HG03045 (cell line): ENCODE results near the gene SSUH2.

Experiments used
- ATAC-seq: cut with Tn5 transposase; IDR thresholded peaks from one replicate; pipeline ENCODE4 v1.9.1; 2021; ENCODE audit warnings: mild to moderate bottlenecking, moderate library complexity; ENCODE audit not compliant: unreplicated experiment

SSUH2 gene

GRCh38 chr3:8618950-8619349, 25.6 kb downstream of the SSUH2 start:
- ATAC-seq = no peak

GRCh38 chr3:8617921-8618320, 26.7 kb downstream of the SSUH2 start:
- no peak for ATAC-seq

DNA sequence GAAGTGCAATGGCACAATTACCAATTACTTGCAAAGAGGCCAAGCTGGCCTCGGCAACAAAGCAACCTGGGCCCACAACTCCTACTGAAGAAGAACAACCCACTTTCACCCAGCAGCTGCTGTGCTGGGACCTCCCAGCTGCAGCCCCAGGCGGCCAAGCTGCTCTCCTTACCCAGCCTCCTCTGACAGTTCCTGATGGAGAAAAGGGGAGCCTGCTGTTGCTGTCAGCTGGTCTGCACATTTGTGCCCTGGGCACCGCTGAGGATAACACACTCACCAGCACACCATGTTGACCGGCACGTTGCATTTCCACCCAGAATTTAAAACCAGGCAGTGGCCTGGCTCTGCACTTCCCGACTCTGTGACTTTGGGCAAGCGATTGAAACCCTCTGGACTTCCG, 33.6 kb downstream of the SSUH2 start:
- no peak for ATAC-seq

DNA sequence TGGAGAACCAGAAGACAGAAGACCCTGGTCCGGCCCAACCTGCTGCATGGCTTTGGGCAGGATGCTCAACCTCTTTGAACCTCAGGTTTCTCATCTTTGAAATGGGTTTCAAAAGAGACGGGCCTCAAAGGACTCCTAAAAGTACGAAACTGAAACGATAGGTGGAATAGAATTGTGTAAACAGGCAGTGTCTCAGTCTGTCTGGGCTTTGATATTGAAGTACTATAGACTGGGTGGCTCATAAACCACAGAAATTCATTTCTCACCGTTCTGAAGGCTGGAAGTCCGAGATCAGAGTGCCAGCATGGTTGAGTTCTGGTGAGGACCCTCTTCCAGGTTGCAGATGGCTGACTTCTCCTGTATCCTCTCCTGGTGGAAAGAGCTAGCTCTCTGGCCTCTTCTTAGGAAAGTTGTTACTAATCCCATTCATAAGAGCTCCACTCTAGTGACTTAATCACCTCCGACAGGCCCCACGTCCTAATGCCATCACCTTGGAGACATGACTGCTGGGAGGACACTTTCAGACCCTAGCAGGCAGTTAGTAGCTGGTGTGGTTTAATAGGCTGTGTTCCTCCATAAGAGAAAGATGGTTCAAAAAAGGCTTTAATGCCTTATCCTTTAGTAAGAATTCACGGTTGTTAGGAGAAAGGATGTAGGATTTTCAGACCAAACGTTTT, 35.7 kb downstream of the SSUH2 start:
- ATAC-seq = no peak

- no peak for ATAC-seq
These were observed 36.4 kb downstream of the SSUH2 start for GRCh38 chr3:8608041-8608790.

DNA sequence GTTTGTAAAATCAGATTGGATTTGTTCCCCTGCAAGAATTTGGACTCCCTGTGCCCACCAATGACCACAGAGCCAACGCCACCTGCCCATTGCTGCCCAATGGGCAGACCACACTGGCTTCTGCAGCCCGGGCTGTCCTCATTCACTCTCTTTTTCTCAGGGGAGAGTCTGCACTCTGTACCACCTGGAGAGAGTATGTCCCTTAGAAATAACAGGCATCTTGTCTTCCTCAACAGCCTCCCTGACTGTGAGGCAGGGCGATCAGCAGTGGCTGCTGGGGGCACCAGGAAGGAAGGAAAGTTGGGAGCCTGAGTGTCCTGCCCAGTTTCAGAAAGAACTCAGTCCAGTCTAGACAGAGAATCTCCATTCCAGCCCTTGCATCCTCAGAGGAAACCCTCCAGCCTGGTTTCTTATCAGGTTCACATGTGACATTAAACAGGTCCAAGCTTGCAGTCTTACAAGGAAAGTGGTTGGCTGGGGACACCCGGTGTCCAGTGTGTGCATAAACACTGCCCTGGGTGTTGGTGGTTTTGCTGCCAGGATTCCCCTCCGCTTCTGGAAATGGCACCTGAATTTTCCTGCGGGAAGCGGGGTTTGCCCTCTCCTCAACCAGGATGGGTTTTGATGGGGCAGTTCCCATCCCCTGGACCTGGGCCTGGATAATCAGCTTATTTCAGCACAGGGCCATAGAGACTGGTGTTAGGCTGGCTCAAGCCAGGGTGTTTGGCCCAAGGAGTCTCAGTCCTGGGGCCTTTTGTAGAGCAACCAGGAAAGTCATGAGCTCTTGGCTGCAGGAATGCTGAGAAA, 37.2 kb downstream of the SSUH2 start:
- no peak for ATAC-seq

DNA sequence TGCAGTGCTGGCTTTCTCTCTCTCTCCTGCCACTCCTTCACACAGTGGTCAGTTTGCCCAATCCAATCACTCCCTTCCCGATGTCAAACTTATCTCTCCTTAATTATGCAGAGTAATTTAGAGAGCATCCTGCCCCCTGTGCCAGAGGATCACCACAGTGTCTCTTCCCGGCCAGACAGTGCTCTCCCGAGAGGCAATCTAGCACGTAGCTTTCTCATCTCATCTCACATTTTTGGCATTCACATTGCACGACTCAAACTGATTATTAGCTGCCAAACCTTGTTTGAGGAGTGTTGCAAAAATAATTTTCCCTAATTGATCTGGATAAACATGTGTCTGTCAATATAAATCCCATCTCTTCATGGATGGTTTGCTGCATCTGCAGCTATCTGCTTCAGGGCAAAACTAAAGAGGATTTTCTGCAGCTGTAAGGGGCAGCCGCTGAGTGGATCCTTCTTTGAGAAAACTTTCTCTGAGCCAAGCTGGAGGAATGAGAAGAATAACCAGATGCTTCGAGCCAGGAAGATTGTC, 37.8 kb downstream of the SSUH2 start:
- no peak for ATAC-seq

GRCh38 chr3:8604988-8605387, 39.6 kb downstream of the SSUH2 start:
- ATAC-seq = no peak

DNA sequence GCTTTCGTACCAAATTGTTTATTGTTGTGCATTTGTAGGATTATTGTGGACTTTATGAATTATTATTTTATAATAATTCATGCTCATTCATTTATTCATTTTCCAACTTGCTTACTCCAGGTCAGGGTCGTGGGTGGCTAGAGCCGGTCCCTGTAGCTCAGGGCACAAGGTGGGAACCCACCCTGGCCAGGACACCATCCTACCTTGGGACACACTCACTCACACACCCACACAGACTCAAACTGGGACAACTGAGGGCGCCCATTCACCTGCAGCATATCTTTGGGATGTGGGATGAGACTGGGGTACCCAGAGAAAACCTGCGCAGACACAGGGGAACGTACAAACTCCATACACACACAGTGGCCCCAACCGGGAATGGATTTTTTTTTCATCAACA, 40.6 kb downstream of the SSUH2 start:
- no peak for ATAC-seq

GRCh38 chr3:8603115-8603710, 41.4 kb downstream of the SSUH2 start:
- no peak for ATAC-seq

DNA sequence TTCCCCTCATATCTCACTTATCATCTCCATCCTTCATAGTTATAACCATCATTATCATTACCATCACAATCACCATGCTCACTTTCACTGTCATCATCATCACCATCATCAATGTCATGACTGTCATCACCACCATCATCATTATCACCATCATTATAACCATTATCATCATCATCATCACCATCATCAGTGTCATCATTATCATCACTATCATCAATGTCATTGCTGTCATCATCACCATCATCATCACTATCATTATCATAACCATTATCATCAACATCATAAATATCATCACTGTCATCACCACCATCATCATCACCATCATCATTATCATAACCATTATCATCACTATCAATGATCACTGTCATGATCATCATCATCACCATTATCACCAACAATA, 44.1 kb downstream of the SSUH2 start:
- ATAC-seq = no peak

DNA sequence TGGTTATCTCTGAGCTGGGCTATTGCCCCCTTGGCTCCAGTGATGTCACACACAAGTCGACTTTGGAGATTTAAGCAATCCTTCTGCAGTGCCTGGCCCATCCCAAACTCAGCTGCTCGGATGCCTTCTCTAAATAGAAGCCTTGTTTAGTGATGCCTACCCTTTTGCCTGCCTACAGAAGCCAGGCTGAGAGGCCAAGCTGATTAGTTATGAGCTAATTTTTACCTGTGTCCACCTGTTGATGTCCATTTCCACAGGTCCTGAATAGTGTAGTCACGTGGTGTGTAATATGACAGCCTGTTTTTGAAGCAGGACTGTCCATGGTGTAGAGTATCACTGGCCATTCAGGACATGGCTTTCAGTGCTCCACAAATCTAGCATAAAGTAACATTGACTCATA, 45.5 kb downstream of the SSUH2 start:
- ATAC-seq = no peak

DNA sequence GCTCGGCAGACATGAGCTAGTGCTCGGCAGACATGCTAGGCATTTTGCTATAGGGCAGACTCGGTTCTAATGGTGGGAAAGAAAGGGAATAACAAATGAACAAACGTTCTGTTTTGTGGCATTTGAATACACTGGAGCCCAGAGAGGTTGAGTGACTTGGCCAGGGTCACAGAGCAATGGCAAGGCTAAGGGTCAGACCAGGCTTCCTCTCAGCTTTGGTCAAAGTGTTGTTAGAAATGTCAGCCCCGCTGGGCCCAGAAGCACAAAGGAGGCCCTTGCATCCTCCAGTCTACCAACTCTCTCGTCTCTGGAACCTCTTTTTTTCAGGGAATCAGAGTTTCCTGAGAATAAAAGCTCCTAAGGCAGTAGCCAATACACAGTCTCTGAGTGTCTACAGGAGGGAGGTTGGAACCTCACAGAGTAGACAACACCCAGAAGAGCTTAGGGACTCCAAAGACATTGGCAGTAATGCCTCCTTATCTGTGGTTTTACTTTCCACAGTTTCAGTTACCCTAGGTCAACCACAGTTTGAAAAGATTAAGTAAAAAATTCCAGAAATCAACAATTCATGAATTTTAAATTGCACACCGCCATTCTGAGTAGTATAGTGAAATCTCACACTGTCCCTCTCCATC, 47.3 kb downstream of the SSUH2 start:
- ATAC-seq = no peak

DNA sequence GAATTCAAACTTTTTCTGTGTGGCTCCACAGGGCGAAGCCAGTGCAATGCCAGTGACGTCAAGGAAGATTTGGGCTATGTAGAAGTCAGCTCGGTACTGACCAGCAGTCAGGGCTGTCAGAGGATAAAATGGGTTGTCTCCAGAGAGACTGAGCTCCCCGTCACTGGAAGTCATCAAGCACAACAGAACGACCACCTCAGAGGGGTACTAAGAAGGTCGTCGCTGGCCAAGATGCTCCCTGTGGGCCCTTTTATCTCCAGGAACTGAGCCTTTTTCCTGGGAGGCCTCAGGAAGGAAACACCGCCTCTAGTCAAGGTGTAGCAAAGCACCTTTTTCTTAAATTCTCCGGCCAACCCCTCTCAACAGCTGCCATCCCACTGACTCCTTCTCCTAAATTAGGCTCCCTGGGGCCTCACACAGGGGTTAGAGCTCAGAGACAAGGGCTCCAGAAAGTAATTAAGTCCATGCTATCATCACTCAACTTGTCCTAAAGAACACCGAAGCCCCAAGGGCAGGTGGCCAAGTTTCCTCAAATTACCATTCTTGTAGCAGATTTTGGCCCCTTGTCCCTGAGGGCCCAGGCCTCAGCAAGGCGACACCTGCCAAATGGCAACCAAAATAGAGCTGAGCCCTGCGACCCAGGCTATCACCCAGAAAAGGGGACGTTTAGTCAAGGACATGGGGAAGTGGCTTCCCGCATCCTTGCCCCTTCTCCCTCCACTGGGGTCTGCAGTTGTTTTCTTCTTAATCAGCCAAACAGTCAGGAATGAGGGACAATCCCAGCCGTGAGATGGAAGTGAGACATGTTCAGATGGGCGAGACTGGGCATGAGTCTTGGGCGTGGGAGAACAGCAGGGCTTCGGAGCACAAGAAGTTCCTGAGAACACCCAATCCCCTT, 48.0 kb downstream of the SSUH2 start:
- no peak for ATAC-seq

GRCh38 chr3:8595695-8596115, 48.9 kb downstream of the SSUH2 start:
- ATAC-seq = no peak

- no peak for ATAC-seq
These were observed 49.3 kb downstream of the SSUH2 start for GRCh38 chr3:8595252-8595651.

GRCh38 chr3:8593021-8593827, 51.4 kb downstream of the SSUH2 start:
- no peak for ATAC-seq

DNA sequence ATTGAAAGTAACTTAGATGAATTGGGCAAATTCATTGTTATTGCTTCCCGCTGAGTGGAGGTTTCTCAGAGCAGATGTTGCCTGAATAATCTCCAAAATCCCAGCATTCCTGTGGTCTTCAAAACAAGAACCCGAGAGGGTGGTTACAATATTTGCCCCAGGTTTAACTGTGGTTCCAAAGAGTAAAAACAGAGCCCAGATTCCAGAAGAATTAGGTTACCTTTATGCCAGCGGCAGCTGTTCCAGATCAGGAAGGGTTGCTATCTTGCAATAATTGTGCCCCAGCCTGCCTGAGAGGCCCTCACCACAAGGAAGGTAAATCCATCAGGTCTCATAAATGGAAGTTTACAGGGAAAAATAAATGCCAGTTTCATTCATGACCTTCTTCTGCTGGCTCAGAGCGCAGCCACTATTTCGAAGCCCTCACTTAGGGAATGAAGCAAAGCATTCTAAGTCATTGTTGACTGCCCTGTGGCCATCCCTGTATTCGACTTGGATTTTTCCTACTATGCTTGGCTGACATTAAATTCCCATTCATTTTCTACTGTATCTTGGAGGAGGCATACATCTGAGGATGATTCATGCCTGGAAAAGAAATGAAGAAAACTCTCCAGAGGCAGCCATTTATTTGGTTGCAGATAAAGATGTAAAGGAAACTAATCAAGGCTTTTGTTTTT, 54.6 kb downstream of the SSUH2 start:
- no peak for ATAC-seq
